CD4-positive, alpha-beta T cell treated with Interferon gamma for 1 hour (primary cell): ENCODE data around the gene DRGX.

ENCODE experiments used
- DNase-seq: peaks from one replicate; pipeline ENCODE4 v3.0.0-alpha.2; 2020

The DRGX gene

GRCh38 chr10:49381111-49381900 lies 14.6 kb downstream of the DRGX start:
- no peak for DNase-seq

- no peak for DNase-seq
Measured at GRCh38 chr10:49379596-49380410, 16.1 kb downstream of the DRGX start.

- no peak for DNase-seq
Measured at GRCh38 chr10:49377256-49377655, 18.6 kb downstream of the DRGX start.

GRCh38 chr10:49375611-49376010 lies 20.3 kb downstream of the DRGX start:
- DNase-seq: no peak

- DNase-seq: no peak
Measured at GRCh38 chr10:49374740-49375139, 21.1 kb downstream of the DRGX start.

GRCh38 chr10:49373361-49373760 lies 22.5 kb downstream of the DRGX start:
- no peak for DNase-seq

- no peak for DNase-seq
Measured at GRCh38 chr10:49371967-49372366, 23.9 kb downstream of the DRGX start.

- no peak for DNase-seq
Measured at GRCh38 chr10:49370326-49371100, 25.4 kb downstream of the DRGX start.

- DNase-seq: no peak
Measured at GRCh38 chr10:49369216-49370162, 26.4 kb downstream of the DRGX start.

GRCh38 chr10:49368256-49368655 lies 27.6 kb downstream of the DRGX start:
- DNase-seq: no peak

- no peak for DNase-seq
Measured at GRCh38 chr10:49367600-49367999, 28.3 kb downstream of the DRGX start.

- no peak for DNase-seq
Measured at GRCh38 chr10:49366460-49366859, 29.4 kb downstream of the DRGX start.

GRCh38 chr10:49365675-49366415 lies 30.0 kb downstream of the DRGX start:
- DNase-seq: no peak

GRCh38 chr10:49365275-49365674 lies 30.6 kb downstream of the DRGX start:
- DNase-seq: no peak

GRCh38 chr10:49364747-49365146 lies 31.1 kb downstream of the DRGX start:
- DNase-seq: no peak

- DNase-seq: no peak
Measured at GRCh38 chr10:49364051-49364450, 31.8 kb downstream of the DRGX start.

GRCh38 chr10:49363309-49364031 lies 32.4 kb downstream of the DRGX start:
- DNase-seq: no peak

GRCh38 chr10:49362596-49363260 lies 33.2 kb downstream of the DRGX start:
- no peak for DNase-seq

- DNase-seq: no peak
Measured at GRCh38 chr10:49361735-49362568, 33.9 kb downstream of the DRGX start.
